ENCODE measurements around the gene CIC. TPM values are rescaled to one million over a fixed set of nuclear protein-coding genes. Genes with fewer than 3 reads are reported as not detected.

The CIC gene
- polyA plus RNA-seq, result 0.52 and 0.62 TPM in 2 replicates

GRCh38 chr19:42268704-42269477, at the start of gene CIC:
TSS of gene CIC (plus strand) at chr19:42269252. CDS start at chr19:42271784, 2,532 bp downstream.

GRCh38 chr19:42219812-42220750, 49.0 kb upstream of the CIC start, which contains the start of gene ZNF526:
TSS of gene ZNF526 (plus strand) at chr19:42220312. CDS start at chr19:42224404, 4,092 bp downstream.

GRCh38 chr19:42242512-42243409, 26.3 kb upstream of the CIC start, which contains the start of gene GSK3A:
TSS of gene GSK3A (minus strand) at chr19:42242602. CDS start at chr19:42242465, 137 bp downstream.

GRCh38 chr19:42254850-42255765, 13.9 kb upstream of the CIC start, which contains the start of gene ERF:
TSS of gene ERF (minus strand) at chr19:42255128. CDS start at chr19:42254999, 129 bp downstream.

GRCh38 chr19:42301646-42302203, 32.7 kb downstream of the CIC start, which contains the start of gene PRR19:
TSS of gene PRR19 (plus strand) at chr19:42302132. CDS start at chr19:42309585, 7,453 bp downstream.

GRCh38 chr19:42313096-42313839, 44.2 kb downstream of the CIC start, which contains the start of gene TMEM145:
TSS of gene TMEM145 (plus strand) at chr19:42313309. CDS start at chr19:42313377, 68 bp downstream.

GRCh38 chr19:42325308-42325895, 56.4 kb downstream of the CIC start, which contains the start of gene MEGF8:
TSS of gene MEGF8 (plus strand) at chr19:42325635. CDS start at chr19:42326244, 609 bp downstream.

Other genes with a start within 250 kb of the CIC start
- 0.29 and 0.40 TPM in 2 replicates for gene GRIK5, start 199.0 kb upstream of the CIC start, polyA plus RNA-seq
- gene ZNF574, start 193.1 kb upstream of the CIC start, polyA plus RNA-seq, result 1.5 and 1.8 TPM in 2 replicates
- 0.56 TPM in 1 of 2 replicates, not detected in the other for gene POU2F2, start 136.8 kb upstream of the CIC start, polyA plus RNA-seq
- gene DEDD2, start 51.6 kb upstream of the CIC start, polyA plus RNA-seq, result 7.2 and 13.2 TPM in 2 replicates
- 0.23 and 0.84 TPM in 2 replicates for gene ZNF526, start 48.9 kb upstream of the CIC start, polyA plus RNA-seq
- 5.4 and 7.3 TPM in 2 replicates for gene GSK3A, start 26.6 kb upstream of the CIC start, polyA plus RNA-seq
- gene ERF, start 14.1 kb upstream of the CIC start, polyA plus RNA-seq, result not detected in 2 replicates
- gene PRR19, start 32.9 kb downstream of the CIC start, polyA plus RNA-seq, result not detected in 2 replicates
- gene PAFAH1B3, start 33.4 kb downstream of the CIC start, polyA plus RNA-seq, result 18.3 and 25.0 TPM in 2 replicates
- gene TMEM145, start 44.1 kb downstream of the CIC start, polyA plus RNA-seq, result 7.7 and 7.8 TPM in 2 replicates
- gene MEGF8, start 56.4 kb downstream of the CIC start, polyA plus RNA-seq, result 1.2 and 2.8 TPM in 2 replicates
- 10.5 and 29.7 TPM in 2 replicates for gene CNFN, start 121.0 kb downstream of the CIC start, polyA plus RNA-seq
- gene LIPE, start 158.1 kb downstream of the CIC start, polyA plus RNA-seq, result not detected in 2 replicates
- not detected in 2 replicates for gene CXCL17, start 173.7 kb downstream of the CIC start, polyA plus RNA-seq